Suprapubic skin (tissue), 4 donors: ENCODE results near the gene DMWD.

ENCODE experiments used
- POLR2A ChIP-seq, 2 donors: fragments of 450-650 bp; IDR thresholded peaks; one replicate each; pipeline ENCODE4 v1.6.1; 2017; ENCODE audit warnings: antibody characterized with exemption in 2 of 2, mild to moderate bottlenecking in 2 of 2, moderate library complexity in 2 of 2
- POLR2AphosphoS5 ChIP-seq, 3 donors: sonication (generic); formaldehyde crosslinking; IDR thresholded peaks; one replicate each; pipeline ENCODE4 v1.6.1; 2017; ENCODE audit warnings: antibody characterized with exemption in 3 of 3
- TF ChIP-seq, protein P1 (sequence below), 2 donors: fragments of 200-600 bp in 1 of 2; fragments of 450-650 bp in 1 of 2; sonication (generic) in 1 of 2; IDR thresholded peaks; one replicate each; pipeline ENCODE4 v1.5.1; 2016 to 2019; ENCODE audit warnings: antibody characterized with exemption in 2 of 2, mild to moderate bottlenecking in 1 of 2, moderate library complexity in 1 of 2

DNA sequence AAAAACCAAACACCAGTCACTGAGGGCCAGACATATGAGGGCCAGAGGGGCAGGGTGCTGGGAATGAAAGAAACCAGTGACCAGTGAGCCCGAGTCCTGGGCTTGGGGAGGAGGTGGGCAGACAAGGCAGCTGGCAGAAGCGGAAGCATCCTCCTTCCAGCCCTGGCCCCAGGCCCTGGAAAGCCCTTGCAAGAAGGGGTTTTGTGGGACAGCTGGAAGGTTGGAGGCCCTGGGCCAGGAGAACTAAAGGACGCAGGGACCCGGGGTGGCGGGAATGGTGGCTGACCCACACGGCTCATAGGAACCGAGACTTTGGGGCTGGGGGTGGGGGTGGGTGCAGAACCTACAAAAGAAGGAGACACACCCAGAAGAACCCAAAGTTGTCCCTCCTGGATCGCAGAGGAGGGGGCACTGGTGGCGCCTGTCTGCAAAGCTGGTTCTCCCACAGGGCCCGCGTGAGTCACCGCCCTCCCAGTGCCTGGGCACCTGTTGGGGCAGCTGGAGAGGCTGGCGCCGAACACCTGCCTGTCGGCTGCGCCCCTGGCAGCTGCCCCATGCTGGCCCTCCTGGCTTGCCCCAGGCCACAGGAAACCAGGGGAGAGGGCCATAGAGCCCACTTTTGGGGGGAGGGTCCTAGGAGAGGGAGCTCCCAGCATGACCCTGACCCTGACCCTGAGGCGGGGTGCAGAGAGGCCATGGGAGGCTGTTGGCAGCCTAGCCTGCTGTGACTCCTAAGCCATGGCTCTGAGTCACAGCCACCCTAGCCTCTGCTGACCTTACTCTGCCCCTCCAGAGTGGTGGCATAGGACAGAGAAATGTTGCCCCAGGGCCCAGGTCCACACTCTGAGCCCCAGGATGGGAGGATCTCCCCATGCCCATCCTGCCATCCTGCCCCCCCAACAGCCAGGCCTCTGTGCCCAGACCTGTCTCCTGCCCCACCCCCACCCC, 11.2 kb downstream of the DMWD start:
- TF ChIP-seq POLR2AphosphoS5 (IDR thresholded peaks at IDR 0.05), result no peak
- TF ChIP-seq POLR2A (IDR thresholded peaks at IDR 0.05), result no peak
- TF ChIP-seq, protein P1, sequence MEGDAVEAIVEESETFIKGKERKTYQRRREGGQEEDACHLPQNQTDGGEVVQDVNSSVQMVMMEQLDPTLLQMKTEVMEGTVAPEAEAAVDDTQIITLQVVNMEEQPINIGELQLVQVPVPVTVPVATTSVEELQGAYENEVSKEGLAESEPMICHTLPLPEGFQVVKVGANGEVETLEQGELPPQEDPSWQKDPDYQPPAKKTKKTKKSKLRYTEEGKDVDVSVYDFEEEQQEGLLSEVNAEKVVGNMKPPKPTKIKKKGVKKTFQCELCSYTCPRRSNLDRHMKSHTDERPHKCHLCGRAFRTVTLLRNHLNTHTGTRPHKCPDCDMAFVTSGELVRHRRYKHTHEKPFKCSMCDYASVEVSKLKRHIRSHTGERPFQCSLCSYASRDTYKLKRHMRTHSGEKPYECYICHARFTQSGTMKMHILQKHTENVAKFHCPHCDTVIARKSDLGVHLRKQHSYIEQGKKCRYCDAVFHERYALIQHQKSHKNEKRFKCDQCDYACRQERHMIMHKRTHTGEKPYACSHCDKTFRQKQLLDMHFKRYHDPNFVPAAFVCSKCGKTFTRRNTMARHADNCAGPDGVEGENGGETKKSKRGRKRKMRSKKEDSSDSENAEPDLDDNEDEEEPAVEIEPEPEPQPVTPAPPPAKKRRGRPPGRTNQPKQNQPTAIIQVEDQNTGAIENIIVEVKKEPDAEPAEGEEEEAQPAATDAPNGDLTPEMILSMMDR (IDR thresholded peaks at IDR 0.05), result no peak
